H7 (cell line): ENCODE measurements around the gene REC114. TPM values are rescaled to one million over a fixed set of nuclear protein-coding genes. Genes with fewer than 3 reads are reported as not detected.

Experiments used
- DNase-seq: peaks from one replicate; pipeline ENCODE4 v3.0.0; 2012
- H3K27me3 ChIP-seq: 2 replicates; pipeline ENCODE4 v1.6.0; 2011; ENCODE audit warnings: mild to moderate bottlenecking, low read length; ENCODE audit not compliant: control insufficient read depth, insufficient read depth
- H3K36me3 ChIP-seq: replicated peaks from 2 replicates; pipeline ENCODE4 v1.5.1; 2011; ENCODE audit warnings: low read length; ENCODE audit not compliant: control insufficient read depth, insufficient read depth
- H3K4me3 ChIP-seq: 2 replicates; pipeline ENCODE4 v1.5.1; 2011; ENCODE audit warnings: low read depth, mild to moderate bottlenecking, control low read depth, low read length, moderate library complexity; ENCODE audit not compliant: insufficient read depth
- total RNA-seq: library from RNA; depleted of rRNA; stranded (reverse); fragments of >200 nt; shearing (Covaris generic); gene quantifications from 2 replicates; pipeline ENCODE4 v1.2.3, GENCODE V29; 2014; rRNA removed

Gene REC114
- total RNA-seq, 1 experiment from 2014 or later, result not detected

- no peaks in the 10 kb centered on the region for H3K36me3 ChIP-seq
- no peaks in the 10 kb centered on the region for H3K27me3 ChIP-seq
- DNase-seq, result no peak
- no peak overlapping the region for H3K4me3 ChIP-seq
These were observed 161.5 kb downstream of the REC114 start for GRCh38 chr15:73604477-73604876.

- Histone ChIP-seq H3K4me3 (no peak overlapping the region), H3K27me3 (no peaks in the 10 kb centered on the region), H3K36me3 (no peaks in the 10 kb centered on the region)
- DNase-seq, result no peak
These were observed 162.9 kb downstream of the REC114 start for GRCh38 chr15:73605759-73606436.

GRCh38 chr15:73607405-73607804 is 164.4 kb downstream of the REC114 start:
- Histone ChIP-seq H3K27me3 (no peaks in the 10 kb centered on the region), H3K4me3 (no peak overlapping the region), H3K36me3 (no peaks in the 10 kb centered on the region)
- DNase-seq, result no peak

GRCh38 chr15:73607843-73608242 is 164.9 kb downstream of the REC114 start:
- H3K36me3 ChIP-seq, result no peaks in the 10 kb centered on the region
- no peak for DNase-seq
- no peak overlapping the region for H3K4me3 ChIP-seq
- H3K27me3 ChIP-seq, result no peaks in the 10 kb centered on the region

GRCh38 chr15:73608475-73608874 is 165.5 kb downstream of the REC114 start:
- no peak for DNase-seq
- H3K27me3 ChIP-seq, result no peaks in the 10 kb centered on the region
- H3K4me3 ChIP-seq, result no peak overlapping the region
- H3K36me3 ChIP-seq, result no peaks in the 10 kb centered on the region

- no peaks in the 10 kb centered on the region for H3K36me3 ChIP-seq
- H3K4me3 ChIP-seq, result no peak overlapping the region
- no peak for DNase-seq
- H3K27me3 ChIP-seq, result no peaks in the 10 kb centered on the region
These were observed 166.0 kb downstream of the REC114 start for GRCh38 chr15:73608941-73609340.

Other genes starting within 250 kb of the REC114 start
- gene HCN4, start 74.2 kb upstream of the REC114 start, total RNA-seq, result 5.2 and 8.3 TPM in 2 replicates
- gene NPTN, start 190.2 kb downstream of the REC114 start, total RNA-seq, result 72.9 and 85.4 TPM in 2 replicates
- 127 and 136 TPM in 2 replicates for gene CD276, start 241.2 kb downstream of the REC114 start, total RNA-seq